K562 (cell line): Measurements from ENCODE around the gene ZSCAN25. TPM values are rescaled to one million over a fixed set of nuclear protein-coding genes. Genes with fewer than 3 reads are reported as not detected.

ENCODE experiments used
- ATAC-seq: fragments of 200-7000 bp; cut with Tn5 transposase; 3 replicates; pipeline ENCODE4 v1.9.1; 2020; ENCODE audit warnings: moderate library complexity
- BruUV-seq: library from RNA; stranded (reverse); fragments of 400-500 nt; replicated peaks from 2 replicates; lab custom pipeline; 2021; lab: Mats Ljungman, UMichigan
- CTCF ChIA-PET: fragments of 300-600 bp; formaldehyde crosslinking; extraction: SDS; loops from one replicate; lab custom pipeline; 2021; ENCODE audit warnings: low intra/inter-chr PET ratio; lab: Yijun Ruan, JAX
- POLR2A ChIA-PET: fragments of 300-600, 350-650 bp; sonication (Branson Sonifier 250); formaldehyde crosslinking; extraction: SDS; loops from one replicate; lab custom pipeline; 2021; ENCODE audit warnings: antibody characterized with exemption, inconsistent platforms; lab: Yijun Ruan, JAX
- DNase-seq, 4 experiments: peaks; one replicate each; pipeline versions ENCODE4 v3.0.0 to v3.0.0-alpha.2; 2011 to 2018; ENCODE audit warnings: low spot score in 3 of 4, mixed read lengths in 3 of 4; ENCODE audit errors: extremely low read depth in 1 of 4
- FAIRE-seq: peaks from 2 replicates; lab custom pipeline; 2011; peaks lifted over from hg19 to GRCh38; lab: Jason Lieb, UNC
- H2AFZ ChIP-seq: 2 replicates; pipeline ENCODE4 v1.6.0; 2011; ENCODE audit warnings: low read depth, low read length, control low read depth, inconsistent platforms
- H3K27ac ChIP-seq: fragments of 200-600 bp; 3 replicates; pipeline ENCODE4 v1.8.0; 2011; ENCODE audit warnings: low read depth, mild to moderate bottlenecking, control low read depth, inconsistent platforms, low read length, moderate library complexity, mixed read lengths; ENCODE audit errors: extremely low read depth
- H3K27me3 ChIP-seq, 2 experiments: fragments of 300-600 bp in 1 of 2; 2 replicates in 1 of 2; 3 replicates in 1 of 2; pipeline versions ENCODE4 v1.6.0 to v1.8.0; 2011; ENCODE audit warnings: inconsistent platforms in 2 of 2, low read length in 2 of 2, mild to moderate bottlenecking in 1 of 2, mixed read lengths in 1 of 2, moderate library complexity in 1 of 2; ENCODE audit not compliant: control insufficient read depth in 2 of 2, insufficient read depth in 2 of 2
- H3K36me3 ChIP-seq: fragments of 300-600 bp; 3 replicates; pipeline ENCODE4 v1.8.0; 2011; ENCODE audit warnings: mild to moderate bottlenecking, low read length, inconsistent platforms; ENCODE audit not compliant: control insufficient read depth, insufficient read depth
- H3K4me1 ChIP-seq, 2 experiments: fragments of 200-600 bp in 1 of 2; replicated peaks in 1 of 2; 2 replicates in 1 of 2; 3 replicates in 1 of 2; pipeline versions ENCODE4 v1.5.1 to v1.8.0; 2011; ENCODE audit warnings: inconsistent platforms in 2 of 2, low read length in 2 of 2, mild to moderate bottlenecking in 1 of 2, mixed read lengths in 1 of 2, moderate library complexity in 1 of 2; ENCODE audit not compliant: control insufficient read depth in 2 of 2, insufficient read depth in 2 of 2
- H3K4me2 ChIP-seq: 2 replicates; pipeline ENCODE4 v1.6.1; 2011; ENCODE audit warnings: low read length, control low read depth, inconsistent platforms, mixed read lengths; ENCODE audit not compliant: insufficient read depth
- H3K4me3 ChIP-seq: fragments of 200-600 bp; sonication (generic), shearing (Covaris generic); 2 replicates; pipeline ENCODE4 v1.5.1; 2016; ENCODE audit warnings: control low read depth, inconsistent platforms
- H3K79me2 ChIP-seq: fragments of 200-600 bp; 3 replicates; pipeline ENCODE4 v1.8.0; 2011; ENCODE audit warnings: low read length, inconsistent platforms; ENCODE audit not compliant: control insufficient read depth, insufficient read depth
- H3K9ac ChIP-seq, 2 experiments: 2 replicates each; pipeline versions ENCODE4 v1.6.0 to v1.6.1; 2011; ENCODE audit warnings: low read depth in 2 of 2, low read length in 2 of 2, control low read depth in 1 of 2, inconsistent platforms in 1 of 2, mild to moderate bottlenecking in 1 of 2, mixed read lengths in 1 of 2; ENCODE audit not compliant: insufficient read depth in 1 of 2
- H3K9me1 ChIP-seq: one replicate; pipeline ENCODE4 v1.6.0; 2011; ENCODE audit warnings: inconsistent platforms, mild to moderate bottlenecking, low read length, moderate library complexity; ENCODE audit not compliant: control insufficient read depth, insufficient read depth
- H3K9me3 ChIP-seq: replicated peaks from 2 replicates; pipeline ENCODE4 v1.5.1; 2011; ENCODE audit warnings: low read depth, low read length, inconsistent platforms; ENCODE audit not compliant: control insufficient read depth, insufficient read depth
- H4K20me1 ChIP-seq: replicated peaks from 2 replicates; pipeline ENCODE4 v1.6.1; 2011; ENCODE audit warnings: low read length, inconsistent platforms, mixed read lengths; ENCODE audit not compliant: control insufficient read depth, insufficient read depth
- ADNP ChIP-seq: fragments of 200-800 bp; sonication (Bioruptor generic); IDR thresholded peaks from 2 replicates; pipeline ENCODE4 v1.6.1; 2016; ENCODE audit warnings: missing genetic modification characterization, missing compliant biosample characterization
- AFF4 ChIP-seq: sonication (generic); formaldehyde crosslinking; IDR thresholded peaks from 2 replicates; pipeline ENCODE4 v1.8.0; 2023; ENCODE audit warnings: mild to moderate bottlenecking, missing genetic modification reagents
- CC2D1A ChIP-seq: fragments of 450-650 bp; IDR thresholded peaks from 2 replicates; pipeline ENCODE4 v1.6.1; 2017; ENCODE audit warnings: mild to moderate bottlenecking
- ESRRB ChIP-seq: fragments of 250-450 bp; sonication (Bioruptor Pico); IDR thresholded peaks from 2 replicates; pipeline ENCODE4 v1.5.0; 2020; ENCODE audit warnings: mild to moderate bottlenecking, moderate library complexity, borderline replicate concordance
- PCBP1 ChIP-seq: fragments of 200-400 bp; formaldehyde crosslinking; IDR thresholded peaks from 2 replicates; pipeline ENCODE4 v1.6.1; 2018; ENCODE audit warnings: mild to moderate bottlenecking, low read depth, low read length; ENCODE audit not compliant: poor library complexity, severe bottlenecking
- PHB ChIP-seq: fragments of 250-450 bp; sonication (Bioruptor Pico); IDR thresholded peaks from 2 replicates; pipeline ENCODE4 v1.5.0; 2021
- PHF8 ChIP-seq: fragments of 200-600 bp; sonication (generic); IDR thresholded peaks from 2 replicates; pipeline ENCODE4 v1.6.1; 2012; ENCODE audit warnings: mixed run types, mild to moderate bottlenecking, inconsistent platforms, low read length, moderate library complexity, borderline replicate concordance
- ZNF274 ChIP-seq: IDR thresholded peaks from 2 replicates; pipeline ENCODE4 v1.6.1; 2011; ENCODE audit warnings: low read depth, mild to moderate bottlenecking, low read length, moderate library complexity, borderline replicate concordance
- ZNF449 ChIP-seq: fragments of 250-450 bp; sonication (Bioruptor Pico); IDR thresholded peaks from 2 replicates; pipeline ENCODE4 v1.8.0; 2022; ENCODE audit warnings: moderate library complexity, mild to moderate bottlenecking, inconsistent platforms
- WGBS: fragments of 100-300 bp; shearing (Covaris generic); methylation state at CpG from one replicate; pipeline ENCODE4 v1.1.6; 2016; ENCODE audit warnings: low coverage, mixed read lengths; ENCODE audit not compliant: insufficient coverage; ENCODE audit errors: missing lambda C conversion rate; 5-methylcytosine and 5-hydroxymethylcytosine counted together
- in situ Hi-C: fragments of 300-500 bp; cut with MboI; formaldehyde crosslinking; loops from 4 replicates; pipeline ENCODE4 v1.15.0; 2018; ENCODE audit warnings: inconsistent platforms, mixed read lengths
- intact Hi-C: fragments of 100-400 bp; cut with micrococcal nuclease; formaldehyde crosslinking; loops from 2 replicates; pipeline ENCODE4 v1.14.2; 2022
- polyA plus RNA-seq, 8 experiments: library from polyadenylated mRNA; depleted of rRNA in 4 of 8; stranded (reverse) in 5 of 8; unstranded in 3 of 8; fragments of >200 nt; fragmentation: Nextera tagmentation in 2 of 8; fragmentation: Illumina TruSeq in 1 of 8; extraction: Ambion mirVana in 2 of 8; extraction: Trizol in 1 of 8; gene quantifications; 2 replicates each; pipeline versions ENCODE4 v1.2.1 to v1.2.3, GENCODE V29; 2011 to 2014; ENCODE audit warnings: inconsistent platforms in 1 of 8, missing spikeins in 1 of 8
- total RNA-seq, 7 experiments: library from RNA; depleted of rRNA in 6 of 7; stranded (reverse); fragments of >200 nt in 6 of 7; fragmentation: Illumina TruSeq in 2 of 7; extraction: Trizol in 2 of 7; gene quantifications; 2 replicates each; pipeline versions ENCODE4 v1.2.1 to v1.2.3, GENCODE V29; 2011 to 2021; ENCODE audit warnings: low replicate concordance in 1 of 7

ZSCAN25 gene
- total and polyA plus RNA-seq, 9 of the 15 experiments (the other 6 are each of a cell fraction or from before 2014, with no cell fraction given): 0.94 to 18.4 (median 12.8) TPM

- no peak for DNase-seq
- Histone ChIP-seq H3K4me2 (peak overlapping the region; percentile 36; the same call in 1 of the 2 replicates), H3K36me3 (no peaks in the 10 kb centered on the region; the same call in 2 of the 3 replicates), H3K27ac (peak overlapping the region; percentile 22; the same call in 1 of the 3 replicates), H3K4me1 (peaks cover 11 to 34% of the 10 kb centered on the region in 2 experiments; a peak in 4 of 5 replicates), H3K4me3 (no peak overlapping the region), H3K27me3 (no peaks in the 10 kb centered on the region), H4K20me1 (no peaks in the 10 kb centered on the region), H3K79me2 (no peaks in the 10 kb centered on the region), H3K9me3 (no peaks in the 10 kb centered on the region), H3K9ac (no peak overlapping the region; a peak in 1 of 4 replicates), H3K9me1 (peaks cover 4% of the 10 kb centered on the region), H2AFZ (no peak overlapping the region)
- no peak for FAIRE-seq
- in situ Hi-C loops (no loop called here), intact Hi-C loops (no loop called here)
- no peak; the same call in 2 of the 3 replicates for ATAC-seq
- ChIA-PET CTCF (no interaction called here), POLR2A (interaction anchor here (1.0 to 2.5 kb wide), 4 partner anchors 9 to 167 kb away, joined by 3 to 12 read pairs (median 5); partner anchors contain the start of gene CYP3A5)
- WGBS: 0% methylated on average over 1 of the region's 1 CpG
- no TSS peak for BruUV-seq
- TF ChIP-seq PHB (CRISPR knock-in tag) (no peak), PHF8 (no peak), PCBP1 (no peak), ESRRB (CRISPR knock-in tag) (no peak), CC2D1A (no peak), ADNP (tag) (no peak), AFF4 (CRISPR knock-in tag) (0 out of 2 replicates have a peak, but pooled peaks have one; percentile 45), ZNF274 (no peak), ZNF449 (CRISPR knock-in tag) (0 out of 2 replicates have a peak, but pooled peaks have one; percentile 9)
These were observed 49.3 kb downstream of the ZSCAN25 start for GRCh38 chr7:99666013-99666395.
